ENCODE results near the gene STAT5B. TPM values are rescaled to one million over a fixed set of nuclear protein-coding genes. Genes with fewer than 3 reads are reported as not detected.

STAT5B gene
- total RNA-seq, 1 donor from 2014 or later: 82.6 TPM

- no peaks in the 10 kb centered on the region for H3K9me3 Mint-ChIP-seq
- H3K27me3 Mint-ChIP-seq: no peaks in the 10 kb centered on the region
- CTCF ChIA-PET: interaction anchor here (0.8 to 1.9 kb wide), 4 partner anchors 13 to 114 kb away, joined by 3 to 10 read pairs (median 4); no protein-coding TSS in a partner anchor
- TF ChIP-seq, protein P1, sequence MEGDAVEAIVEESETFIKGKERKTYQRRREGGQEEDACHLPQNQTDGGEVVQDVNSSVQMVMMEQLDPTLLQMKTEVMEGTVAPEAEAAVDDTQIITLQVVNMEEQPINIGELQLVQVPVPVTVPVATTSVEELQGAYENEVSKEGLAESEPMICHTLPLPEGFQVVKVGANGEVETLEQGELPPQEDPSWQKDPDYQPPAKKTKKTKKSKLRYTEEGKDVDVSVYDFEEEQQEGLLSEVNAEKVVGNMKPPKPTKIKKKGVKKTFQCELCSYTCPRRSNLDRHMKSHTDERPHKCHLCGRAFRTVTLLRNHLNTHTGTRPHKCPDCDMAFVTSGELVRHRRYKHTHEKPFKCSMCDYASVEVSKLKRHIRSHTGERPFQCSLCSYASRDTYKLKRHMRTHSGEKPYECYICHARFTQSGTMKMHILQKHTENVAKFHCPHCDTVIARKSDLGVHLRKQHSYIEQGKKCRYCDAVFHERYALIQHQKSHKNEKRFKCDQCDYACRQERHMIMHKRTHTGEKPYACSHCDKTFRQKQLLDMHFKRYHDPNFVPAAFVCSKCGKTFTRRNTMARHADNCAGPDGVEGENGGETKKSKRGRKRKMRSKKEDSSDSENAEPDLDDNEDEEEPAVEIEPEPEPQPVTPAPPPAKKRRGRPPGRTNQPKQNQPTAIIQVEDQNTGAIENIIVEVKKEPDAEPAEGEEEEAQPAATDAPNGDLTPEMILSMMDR (IDR thresholded peaks at IDR 0.05): no peak
- intact Hi-C loops (cut with micrococcal nuclease): loop anchor here (1.0 to 10.0 kb wide), 6 partner anchors 41 to 322 kb away; partner anchors contain the start of genes CNP, DNAJC7 and KCNH4
- H3K27ac Mint-ChIP-seq: peak overlapping the region; percentile 86
- peaks cover 42% of the 10 kb centered on the region for H3K36me3 Mint-ChIP-seq (ENCODE audit: low read depth)
- DNase-seq: peak; percentile 50
- POLR2A ChIA-PET: interaction anchor here (0.5 to 5.2 kb wide), 19 partner anchors 10 to 370 kb away, joined by 3 to 61 read pairs (median 5); partner anchors contain the start of genes ACLY, DNAJC7, GHDC and HCRT
- ATAC-seq (ENCODE audit: low read depth): peak; percentile 19
- H3K4me3 Mint-ChIP-seq: peak overlapping the region; percentile 94
- peaks cover 51% of the 10 kb centered on the region for H3K4me1 Mint-ChIP-seq
Measured at GRCh38 chr17:42288803-42289610, 12.8 kb upstream of the STAT5B start.

DNA sequence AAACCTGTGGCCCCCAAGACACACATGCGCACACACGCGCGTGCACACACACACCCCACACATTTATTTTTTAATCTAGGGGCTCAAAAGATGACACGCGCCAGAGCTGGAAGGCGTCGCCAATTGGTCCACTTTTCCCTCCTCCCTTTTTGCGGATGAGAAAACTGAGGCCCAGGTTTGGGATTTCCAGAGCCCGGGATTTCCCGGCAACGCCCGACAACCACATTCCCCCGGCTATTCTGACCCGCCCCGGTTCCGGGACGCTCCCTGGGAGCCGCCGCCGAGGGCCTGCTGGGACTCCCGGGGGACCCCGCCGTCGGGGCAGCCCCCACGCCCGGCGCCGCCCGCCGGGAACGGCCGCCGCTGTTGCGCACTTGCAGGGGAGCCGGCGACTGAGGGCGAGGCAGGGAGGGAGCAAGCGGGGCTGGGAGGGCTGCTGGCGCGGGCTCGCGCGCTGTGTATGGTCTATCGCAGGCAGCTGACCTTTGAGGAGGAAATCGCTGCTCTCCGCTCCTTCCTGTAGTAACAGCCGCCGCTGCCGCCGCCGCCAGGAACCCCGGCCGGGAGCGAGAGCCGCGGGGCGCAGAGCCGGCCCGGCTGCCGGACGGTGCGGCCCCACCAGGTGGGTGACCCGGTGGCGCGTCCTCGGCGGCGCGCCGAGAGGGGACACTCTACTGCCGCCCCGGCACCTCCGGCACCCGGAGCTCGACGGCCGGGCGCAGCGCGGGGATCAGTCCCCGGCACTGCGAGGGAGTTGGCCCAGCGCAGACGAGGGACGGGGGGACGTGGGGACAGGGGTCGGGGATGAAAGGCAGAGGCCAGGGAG lies 12.0 kb upstream of the STAT5B start, which contains the start of gene STAT5A:
Gene STAT5A (plus strand): TSS at position 522 of the 826 bp plus-strand sequence. CDS start 914 bp downstream, outside the sequence.
- Mint-ChIP-seq H3K4me1 (peaks cover 51% of the 10 kb centered on the region), H3K27ac (peak within 1 kb of the TSS; percentile 97), H3K4me3 (peak within 1 kb of the TSS; percentile 94), H3K36me3 (ENCODE audit: low read depth) (peaks cover 35% of the 10 kb centered on the region), H3K27me3 (no peaks in the 10 kb centered on the region), H3K9me3 (no peaks in the 10 kb centered on the region)
- ChIA-PET POLR2A (interaction anchor here (0.7 to 5.2 kb wide), 20 partner anchors 10 to 485 kb away, joined by 3 to 61 read pairs (median 4); partner anchors contain the start of genes DNAJC7, GHDC, HCRT and STAT3), CTCF (interaction anchor here (0.8 to 2.2 kb wide), 5 partner anchors 14 to 114 kb away, joined by 3 to 10 read pairs (median 5); no protein-coding TSS in a partner anchor)
- intact Hi-C loops (cut with micrococcal nuclease): loop anchor here (1.0 to 10.0 kb wide), 8 partner anchors 12 to 321 kb away; partner anchors contain the start of genes CNP, DNAJC7, KCNH4 and STAT3
- peak; percentile 70 for DNase-seq
- TF ChIP-seq, protein P1 (IDR thresholded peaks at IDR 0.05): no peak
- peak; percentile 77 for ATAC-seq (ENCODE audit: low read depth)

- peaks cover 51% of the 10 kb centered on the region for H3K4me1 Mint-ChIP-seq
- peak; percentile 37 for ATAC-seq (ENCODE audit: low read depth)
- peaks cover 30% of the 10 kb centered on the region for H3K36me3 Mint-ChIP-seq (ENCODE audit: low read depth)
- intact Hi-C loops (cut with micrococcal nuclease): loop anchor here (1.0 to 10.0 kb wide), 6 partner anchors 11 to 320 kb away; partner anchors contain the start of genes CNP, DNAJC7, KCNH4 and STAT3
- H3K4me3 Mint-ChIP-seq: peak overlapping the region; percentile 94
- peak; percentile 41 for DNase-seq
- ChIA-PET POLR2A (interaction anchor here (0.6 to 5.2 kb wide), 20 partner anchors 9 to 1964 kb away, joined by 3 to 61 read pairs (median 4); partner anchors contain the start of genes DNAJC7, GHDC, STAT3 and STAT5B), CTCF (interaction anchor here (2.2 kb wide), 1 partner anchor 65 kb away, joined by 6 read pairs; no protein-coding TSS in a partner anchor)
- peak overlapping the region; percentile 97 for H3K27ac Mint-ChIP-seq
- no peaks in the 10 kb centered on the region for H3K9me3 Mint-ChIP-seq
- TF ChIP-seq, protein P1 (IDR thresholded peaks at IDR 0.05): no peak
- H3K27me3 Mint-ChIP-seq: no peaks in the 10 kb centered on the region
Measured at GRCh38 chr17:42287305-42287976, 11.2 kb upstream of the STAT5B start.

DNA sequence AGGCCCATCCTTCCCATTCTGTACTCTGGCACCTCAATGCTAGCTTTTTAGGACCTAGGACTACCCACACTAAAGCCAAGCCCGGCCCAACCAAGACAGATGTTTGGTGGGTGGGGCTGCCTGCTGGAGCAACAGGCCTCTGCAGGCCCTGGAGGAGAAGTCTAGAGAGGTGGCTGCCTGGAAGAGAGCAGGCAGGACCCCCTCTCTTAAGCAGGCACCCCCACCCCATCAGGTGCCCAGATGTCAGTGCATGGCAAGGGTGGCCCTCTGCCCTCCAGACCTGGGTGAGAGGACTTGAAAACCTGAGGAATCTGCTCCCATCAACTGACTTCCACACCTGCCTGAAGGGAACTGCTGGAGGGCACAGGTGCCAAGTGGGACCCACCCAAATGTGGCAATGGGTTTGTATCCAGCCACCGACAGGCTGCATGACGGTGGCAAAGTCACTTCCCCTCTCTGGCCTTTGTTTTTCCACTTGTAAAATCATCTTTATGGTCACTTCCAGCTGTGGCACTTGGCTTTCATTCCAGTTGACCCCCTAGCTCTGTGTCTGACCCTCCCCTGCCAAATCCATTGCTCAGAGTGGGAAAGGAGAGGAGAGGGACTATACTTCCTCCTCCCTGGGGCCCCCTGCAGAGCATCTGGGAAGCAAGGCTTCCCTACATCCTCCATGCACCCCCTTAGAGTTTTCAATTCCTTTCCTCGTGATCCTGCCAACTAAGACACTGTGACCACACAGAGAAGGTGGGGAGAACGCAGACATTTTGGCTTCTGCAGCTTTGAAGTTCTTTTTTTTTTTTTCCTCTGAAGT lies 10.4 kb upstream of the STAT5B start:
- H3K4me3 Mint-ChIP-seq: peak overlapping the region; percentile 94
- H3K27me3 Mint-ChIP-seq: no peaks in the 10 kb centered on the region
- no peak for DNase-seq
- H3K9me3 Mint-ChIP-seq: no peaks in the 10 kb centered on the region
- H3K36me3 Mint-ChIP-seq (ENCODE audit: low read depth): peaks cover 23% of the 10 kb centered on the region
- peak overlapping the region; percentile 97 for H3K27ac Mint-ChIP-seq
- intact Hi-C loops (cut with micrococcal nuclease): loop anchor here (1.0 to 10.0 kb wide), 6 partner anchors 10 to 319 kb away; partner anchors contain the start of genes CNP, DNAJC7, KCNH4 and STAT3
- H3K4me1 Mint-ChIP-seq: peaks cover 47% of the 10 kb centered on the region
- ChIA-PET CTCF (interaction anchor here (2.2 kb wide), 1 partner anchor 64 kb away, joined by 6 read pairs; no protein-coding TSS in a partner anchor), POLR2A (interaction anchor here (0.6 to 5.2 kb wide), 14 partner anchors 8 to 1964 kb away, joined by 3 to 61 read pairs (median 4); partner anchors contain the start of genes DNAJC7, GHDC, STAT3 and STAT5B)
- no peak for ATAC-seq (ENCODE audit: low read depth)
- TF ChIP-seq, protein P1 (IDR thresholded peaks at IDR 0.05): no peak

Measured in activated B cell treated with CpG ODN at 0.5 μM for 24 hours (primary cell).